ENCODE measurements around the gene TRAPPC2B.

Gene TRAPPC2B

DNA sequence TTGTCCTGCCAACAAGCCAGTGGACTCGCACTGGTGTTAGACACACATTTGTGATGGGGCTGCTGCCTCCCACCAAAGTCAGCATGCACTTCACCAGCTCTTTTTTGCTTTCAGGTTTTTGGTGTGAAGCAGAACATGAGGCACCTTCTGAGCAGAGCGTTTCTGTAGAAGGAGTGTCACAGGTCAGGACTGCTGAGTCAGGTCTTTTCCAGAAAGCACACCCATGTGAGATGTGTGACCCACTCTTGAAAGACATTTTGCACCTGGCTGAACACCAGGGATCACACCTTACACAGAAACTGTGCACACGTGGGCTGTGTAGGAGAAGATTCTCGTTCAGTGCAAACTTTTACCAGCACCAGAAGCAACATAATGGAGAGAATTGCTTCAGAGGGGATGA, 7.4 kb upstream of the TRAPPC2B start:
- TF ChIP-seq, protein P1, sequence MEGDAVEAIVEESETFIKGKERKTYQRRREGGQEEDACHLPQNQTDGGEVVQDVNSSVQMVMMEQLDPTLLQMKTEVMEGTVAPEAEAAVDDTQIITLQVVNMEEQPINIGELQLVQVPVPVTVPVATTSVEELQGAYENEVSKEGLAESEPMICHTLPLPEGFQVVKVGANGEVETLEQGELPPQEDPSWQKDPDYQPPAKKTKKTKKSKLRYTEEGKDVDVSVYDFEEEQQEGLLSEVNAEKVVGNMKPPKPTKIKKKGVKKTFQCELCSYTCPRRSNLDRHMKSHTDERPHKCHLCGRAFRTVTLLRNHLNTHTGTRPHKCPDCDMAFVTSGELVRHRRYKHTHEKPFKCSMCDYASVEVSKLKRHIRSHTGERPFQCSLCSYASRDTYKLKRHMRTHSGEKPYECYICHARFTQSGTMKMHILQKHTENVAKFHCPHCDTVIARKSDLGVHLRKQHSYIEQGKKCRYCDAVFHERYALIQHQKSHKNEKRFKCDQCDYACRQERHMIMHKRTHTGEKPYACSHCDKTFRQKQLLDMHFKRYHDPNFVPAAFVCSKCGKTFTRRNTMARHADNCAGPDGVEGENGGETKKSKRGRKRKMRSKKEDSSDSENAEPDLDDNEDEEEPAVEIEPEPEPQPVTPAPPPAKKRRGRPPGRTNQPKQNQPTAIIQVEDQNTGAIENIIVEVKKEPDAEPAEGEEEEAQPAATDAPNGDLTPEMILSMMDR (IDR thresholded peaks at IDR 0.05; ENCODE audit: low read length), result no peak
- TF ChIP-seq EZH2 (IDR thresholded peaks at IDR 0.05; ENCODE audit: borderline replicate concordance, low read length), result no peak
- Histone ChIP-seq H3K4me2 (ENCODE audit: low read length) (no peak overlapping the region), H3K36me3 (ENCODE audit: insufficient read depth, low read length) (peaks cover 41% of the 10 kb centered on the region), H3K79me2 (ENCODE audit: insufficient read depth, low read length) (no peaks in the 10 kb centered on the region), H3K4me1 (ENCODE audit: insufficient read depth, low read length, severe bottlenecking) (peaks cover 9% of the 10 kb centered on the region), H4K20me1 (ENCODE audit: insufficient read depth, low read length) (no peaks in the 10 kb centered on the region), H3K27ac (ENCODE audit: low read depth, low read length, poor library complexity, severe bottlenecking) (no peak overlapping the region), H3K9ac (ENCODE audit: low read length) (no peak overlapping the region), H3K9me3 (ENCODE audit: low read length) (peaks cover 3% of the 10 kb centered on the region; the same call in 1 of the 2 replicates), H3F3A (ENCODE audit: insufficient read depth, low read length) (no peaks in the 10 kb centered on the region), H2AFZ (ENCODE audit: low read length) (no peak overlapping the region), H3K9me2 (ENCODE audit: low read depth, low read length) (no peaks in the 10 kb centered on the region), H3K27me3 (ENCODE audit: insufficient read depth, low read length) (no peaks in the 10 kb centered on the region), H3K4me3 (ENCODE audit: low read depth, low read length, poor library complexity, severe bottlenecking) (no peak overlapping the region)

GRCh38 chr19:57357406-57357805, 5.9 kb upstream of the TRAPPC2B start:
- no peaks in the 10 kb centered on the region for H3K79me2 ChIP-seq (ENCODE audit: insufficient read depth, low read length)
- H3K36me3 ChIP-seq (ENCODE audit: insufficient read depth, low read length), result peaks cover 41% of the 10 kb centered on the region
- H3K9me2 ChIP-seq (ENCODE audit: low read depth, low read length), result no peaks in the 10 kb centered on the region
- no peak overlapping the region for H3K9ac ChIP-seq (ENCODE audit: low read length)
- H3K4me2 ChIP-seq (ENCODE audit: low read length), result no peak overlapping the region
- H3F3A ChIP-seq (ENCODE audit: insufficient read depth, low read length), result no peaks in the 10 kb centered on the region
- no peak overlapping the region for H3K4me3 ChIP-seq (ENCODE audit: low read depth, low read length, poor library complexity, severe bottlenecking)
- H3K27ac ChIP-seq (ENCODE audit: low read depth, low read length, poor library complexity, severe bottlenecking), result no peak overlapping the region
- no peaks in the 10 kb centered on the region for H4K20me1 ChIP-seq (ENCODE audit: insufficient read depth, low read length)
- H3K9me3 ChIP-seq (ENCODE audit: low read length), result peaks cover 5% of the 10 kb centered on the region; the same call in 1 of the 2 replicates
- no peak overlapping the region for H2AFZ ChIP-seq (ENCODE audit: low read length)
- peaks cover under 1% of the 10 kb centered on the region for H3K4me1 ChIP-seq (ENCODE audit: insufficient read depth, low read length, severe bottlenecking)
- H3K27me3 ChIP-seq (ENCODE audit: insufficient read depth, low read length), result no peaks in the 10 kb centered on the region
- no peak for TF ChIP-seq EZH2 (IDR thresholded peaks at IDR 0.05; ENCODE audit: borderline replicate concordance, low read length)
- TF ChIP-seq, protein P1 (IDR thresholded peaks at IDR 0.05; ENCODE audit: low read length), result no peak

DNA sequence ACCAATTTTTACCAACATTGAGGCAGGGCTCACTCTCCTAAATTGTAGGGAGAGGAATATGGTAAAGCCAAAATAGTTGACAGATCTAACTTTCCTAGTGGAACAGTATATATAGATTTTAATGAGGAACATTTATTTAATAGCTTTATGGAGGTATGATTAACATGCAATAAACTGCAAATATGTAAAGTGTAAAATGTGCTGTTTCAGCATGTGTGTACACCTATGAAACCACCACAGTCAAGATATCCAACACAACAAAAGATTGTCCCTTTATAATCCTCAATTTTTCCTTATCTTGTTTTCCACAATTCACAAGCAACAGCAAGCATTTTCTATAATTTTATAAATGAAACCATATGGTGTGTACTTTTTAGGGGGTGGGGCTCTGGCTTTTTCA, 4.1 kb upstream of the TRAPPC2B start:
- Histone ChIP-seq H3K79me2 (ENCODE audit: insufficient read depth, low read length) (0 out of 2 replicates have a peak, but pooled peaks cover 5% of the 10 kb centered on the region), H4K20me1 (ENCODE audit: insufficient read depth, low read length) (no peaks in the 10 kb centered on the region), H3K36me3 (ENCODE audit: insufficient read depth, low read length) (peaks cover 37% of the 10 kb centered on the region), H3F3A (ENCODE audit: insufficient read depth, low read length) (no peaks in the 10 kb centered on the region), H3K9me3 (ENCODE audit: low read length) (peaks cover 5% of the 10 kb centered on the region; the same call in 1 of the 2 replicates), H2AFZ (ENCODE audit: low read length) (no peak overlapping the region), H3K4me1 (ENCODE audit: insufficient read depth, low read length, severe bottlenecking) (peaks cover 10% of the 10 kb centered on the region), H3K4me2 (ENCODE audit: low read length) (no peak overlapping the region), H3K27ac (ENCODE audit: low read depth, low read length, poor library complexity, severe bottlenecking) (no peak overlapping the region), H3K27me3 (ENCODE audit: insufficient read depth, low read length) (no peaks in the 10 kb centered on the region), H3K4me3 (ENCODE audit: low read depth, low read length, poor library complexity, severe bottlenecking) (no peak overlapping the region), H3K9ac (ENCODE audit: low read length) (no peak overlapping the region), H3K9me2 (ENCODE audit: low read depth, low read length) (no peaks in the 10 kb centered on the region)
- no peak for TF ChIP-seq EZH2 (IDR thresholded peaks at IDR 0.05; ENCODE audit: borderline replicate concordance, low read length)
- TF ChIP-seq, protein P1 (IDR thresholded peaks at IDR 0.05; ENCODE audit: low read length), result no peak
